CD4-positive, alpha-beta T cell treated with Interleukin-2 at 100 ng/mL for 4 hours (primary cell): ENCODE data around the gene PKD1.
A peak's percentile ranks its signal among the peaks of the same experiment; 100 is the strongest.

Experiments used
- DNase-seq: peaks from one replicate; pipeline ENCODE4 v3.0.0-alpha.2; 2020; ENCODE audit warnings: low spot score

PKD1 gene

DNA sequence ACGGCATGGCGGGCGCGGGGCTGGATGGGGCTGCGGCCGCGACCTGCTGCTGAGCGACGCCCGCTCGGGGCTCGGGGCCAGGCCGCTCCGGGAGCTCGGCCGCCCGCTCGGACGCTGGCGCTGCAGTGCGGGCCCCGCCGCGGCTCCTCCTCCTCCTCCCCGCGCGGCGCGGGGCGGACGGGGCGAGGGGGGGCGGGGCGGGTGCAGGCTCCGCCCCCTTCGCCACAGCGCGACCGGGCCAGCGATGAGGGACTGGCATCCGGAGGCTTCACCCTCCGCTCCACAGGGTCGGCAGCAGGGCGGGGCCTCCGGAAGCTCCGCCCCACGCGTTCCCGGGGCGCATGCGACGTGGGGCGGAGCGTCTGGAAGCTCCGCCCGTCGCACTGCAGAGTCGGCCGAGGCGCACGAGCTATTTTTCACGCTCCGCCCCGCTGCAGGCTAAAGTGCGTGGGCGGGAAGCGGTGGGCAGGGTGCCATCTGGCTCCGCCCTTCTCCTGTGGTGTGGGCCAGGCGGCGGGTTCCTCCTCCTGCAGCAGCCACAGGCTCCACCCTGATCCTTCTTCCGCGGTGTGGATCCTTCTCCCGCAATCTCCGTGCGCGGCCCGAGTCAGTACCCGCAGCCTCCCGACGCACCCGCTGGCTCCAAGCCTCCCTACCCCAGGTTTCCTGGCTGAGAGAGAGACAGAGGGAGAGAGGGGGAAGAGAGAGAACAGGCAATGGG is at the start of gene PKD1:
Gene PKD1 (minus strand): TSS at position 129 of the 721 bp plus-strand sequence. CDS start 209 bp downstream, outside the sequence.
- DNase-seq, result peak; percentile 98

- DNase-seq, result no peak
Measured at GRCh38 chr16:2184962-2185361, 49.3 kb upstream of the PKD1 start.

GRCh38 chr16:2184346-2184745 is 48.6 kb upstream of the PKD1 start:
- no peak for DNase-seq

GRCh38 chr16:2183671-2184070 is 48.0 kb upstream of the PKD1 start:
- no peak for DNase-seq

DNA sequence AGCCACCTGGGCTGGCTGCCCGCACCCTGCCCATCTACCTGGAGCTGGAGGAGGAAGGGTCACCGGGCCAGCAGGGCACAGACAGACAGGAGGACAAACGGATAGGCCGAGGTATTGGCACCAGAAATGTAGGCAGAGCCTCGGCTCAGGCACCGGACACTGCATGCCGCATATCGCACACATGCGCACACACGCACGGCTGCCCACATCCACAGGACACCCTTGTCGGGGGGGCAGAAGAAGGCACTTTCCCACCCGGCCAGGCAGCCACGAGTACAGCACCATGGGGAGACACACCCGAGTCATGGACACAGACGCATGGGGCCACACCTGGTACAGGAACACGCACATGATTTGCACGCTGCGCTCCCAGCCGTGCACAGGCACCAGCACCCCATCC is 46.3 kb upstream of the PKD1 start:
- DNase-seq, result no peak

GRCh38 chr16:2180962-2181923 is 45.5 kb upstream of the PKD1 start:
- no peak for DNase-seq

- DNase-seq, result no peak
Measured at GRCh38 chr16:2180461-2180860, 44.8 kb upstream of the PKD1 start.

DNA sequence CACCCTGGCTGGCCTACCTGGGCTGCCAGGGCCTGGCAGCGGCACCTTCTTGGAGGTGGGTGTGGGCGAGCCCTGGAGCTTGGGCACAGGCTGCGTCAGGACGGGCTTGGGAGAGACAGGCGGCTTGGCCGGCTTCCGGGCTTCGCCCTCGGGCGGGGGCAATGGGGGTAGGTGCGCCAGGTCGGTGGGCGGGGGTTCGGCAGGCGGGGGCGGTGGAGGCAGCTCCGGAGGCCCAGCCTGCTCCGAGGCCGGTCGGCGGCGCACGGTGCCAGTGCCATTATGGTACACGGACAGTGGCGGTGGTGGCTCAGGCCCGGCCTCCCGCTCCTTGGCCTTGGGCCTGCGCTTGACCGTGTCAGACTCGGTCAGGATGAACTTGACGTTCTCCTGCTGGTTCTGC is 43.9 kb upstream of the PKD1 start:
- DNase-seq, result no peak

DNA sequence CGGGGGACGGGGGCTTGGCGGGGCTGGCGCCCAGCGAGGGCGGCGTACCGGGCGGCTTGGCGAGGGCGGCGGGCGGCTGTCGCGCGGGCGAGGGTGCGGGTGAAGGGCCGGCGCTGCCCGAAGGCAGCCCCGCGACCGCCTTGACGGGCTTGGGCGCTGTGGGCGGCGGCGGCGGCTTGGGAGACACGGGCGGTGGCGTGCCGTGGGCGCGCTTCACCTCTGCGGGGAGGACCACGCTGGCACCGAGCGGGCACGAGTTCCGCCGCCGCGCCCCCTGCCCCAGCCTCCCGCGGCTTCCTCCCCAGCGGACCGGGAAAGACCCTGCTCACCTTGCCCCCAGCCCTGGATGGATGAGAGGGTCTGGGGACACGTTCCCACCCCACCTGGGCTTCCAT is 43.4 kb upstream of the PKD1 start:
- DNase-seq, result no peak

DNA sequence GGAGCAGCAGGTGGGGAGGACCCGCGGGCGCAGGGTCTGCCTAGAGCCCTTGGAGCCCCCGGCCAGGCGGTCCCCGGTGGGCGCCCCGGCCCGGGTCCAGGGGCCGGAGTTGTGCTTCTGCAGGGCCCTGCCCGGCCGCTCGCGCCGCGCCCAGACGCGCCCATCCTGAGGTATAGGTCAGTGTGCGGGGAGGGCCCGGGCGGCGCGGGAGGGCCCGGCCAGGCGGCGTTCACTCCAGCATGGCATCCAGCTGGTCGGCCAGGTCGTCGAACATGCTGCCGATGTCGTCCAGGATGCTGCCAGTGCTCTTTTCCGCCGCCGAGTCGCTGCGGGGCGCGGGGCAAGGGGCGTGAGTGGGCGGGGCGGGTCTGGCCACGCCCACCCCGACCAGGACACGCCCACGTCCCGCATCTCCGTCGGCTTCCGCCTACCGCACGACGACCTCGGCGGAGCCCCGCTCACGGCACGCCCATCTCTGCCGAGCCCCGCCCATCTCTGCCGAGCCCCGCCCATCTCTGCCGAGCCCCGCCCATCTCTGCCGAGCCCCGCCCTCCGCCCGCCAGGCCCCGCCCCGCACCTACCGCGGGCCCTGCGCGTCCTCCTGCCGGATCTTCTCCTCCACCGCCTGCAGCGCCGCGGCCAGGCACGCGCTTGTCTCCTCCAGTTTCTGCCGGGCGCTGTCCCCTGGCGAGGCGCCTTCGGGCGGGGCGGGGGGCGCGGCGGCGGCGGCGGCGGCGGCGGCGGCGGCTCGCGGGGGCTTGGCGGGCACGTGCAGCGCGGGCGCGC is 42.8 kb upstream of the PKD1 start:
- no peak for DNase-seq

DNA sequence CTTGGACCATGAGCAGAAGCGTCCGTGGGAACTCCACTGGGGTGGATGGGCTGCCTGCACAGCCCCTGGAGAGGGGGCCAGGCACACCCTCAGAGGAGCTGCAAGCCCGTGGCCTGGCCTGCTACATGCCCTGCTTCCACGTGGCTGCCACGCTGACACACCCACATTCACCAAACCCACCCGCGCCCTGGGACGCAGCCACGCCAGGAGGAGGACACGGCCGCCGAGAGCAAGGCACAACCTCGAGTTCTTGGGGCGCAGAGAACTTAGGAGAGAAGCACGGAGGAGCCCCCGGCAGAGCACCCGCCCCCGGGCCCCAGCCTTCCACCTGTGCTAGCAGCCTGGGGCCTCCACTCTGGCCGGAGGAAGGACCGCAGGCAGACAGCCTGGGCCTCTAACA is 41.9 kb upstream of the PKD1 start:
- no peak for DNase-seq

- no peak for DNase-seq
Measured at GRCh38 chr16:2177101-2177500, 41.4 kb upstream of the PKD1 start.

GRCh38 chr16:2176047-2176446 is 40.3 kb upstream of the PKD1 start:
- no peak for DNase-seq

- DNase-seq, result no peak
Measured at GRCh38 chr16:2175454-2175853, 39.8 kb upstream of the PKD1 start.

DNA sequence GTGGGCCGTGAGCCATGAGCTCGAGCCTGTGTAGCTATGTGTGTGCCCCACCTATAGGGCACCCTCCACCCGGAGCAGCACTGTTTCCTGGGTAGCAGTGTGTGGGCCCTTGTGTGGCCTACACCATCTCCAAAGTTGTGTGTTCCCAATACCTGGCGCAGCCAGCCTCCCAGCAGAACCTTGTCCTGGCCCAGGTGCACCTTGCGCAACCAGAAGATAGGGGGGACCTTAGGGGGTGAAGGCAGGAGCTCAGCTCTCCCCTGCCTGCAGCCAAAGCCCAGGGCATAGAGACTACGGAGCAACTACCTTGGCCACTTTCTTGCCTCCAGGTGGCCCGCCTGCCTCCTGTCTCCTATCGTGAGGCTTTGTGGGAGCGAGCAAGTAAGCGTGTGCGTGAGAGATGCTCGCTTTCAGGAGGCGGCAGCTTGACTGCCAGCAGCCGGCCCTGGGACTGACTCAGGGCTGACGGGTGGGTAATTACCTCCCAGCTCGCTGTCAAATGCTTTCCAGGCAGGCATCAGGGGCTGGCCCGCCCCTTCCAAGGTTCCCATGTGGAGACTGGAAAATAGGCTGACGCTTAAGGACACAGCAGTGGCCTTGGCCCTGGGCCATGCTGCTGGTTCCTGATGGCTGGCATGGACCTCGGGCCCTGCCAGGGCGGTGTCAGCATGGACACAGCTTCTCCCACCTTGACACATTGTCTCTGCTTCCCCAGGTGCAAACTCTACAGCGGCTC is 38.9 kb upstream of the PKD1 start:
- DNase-seq, result no peak

GRCh38 chr16:2173916-2174315 is 38.2 kb upstream of the PKD1 start:
- DNase-seq, result no peak

DNA sequence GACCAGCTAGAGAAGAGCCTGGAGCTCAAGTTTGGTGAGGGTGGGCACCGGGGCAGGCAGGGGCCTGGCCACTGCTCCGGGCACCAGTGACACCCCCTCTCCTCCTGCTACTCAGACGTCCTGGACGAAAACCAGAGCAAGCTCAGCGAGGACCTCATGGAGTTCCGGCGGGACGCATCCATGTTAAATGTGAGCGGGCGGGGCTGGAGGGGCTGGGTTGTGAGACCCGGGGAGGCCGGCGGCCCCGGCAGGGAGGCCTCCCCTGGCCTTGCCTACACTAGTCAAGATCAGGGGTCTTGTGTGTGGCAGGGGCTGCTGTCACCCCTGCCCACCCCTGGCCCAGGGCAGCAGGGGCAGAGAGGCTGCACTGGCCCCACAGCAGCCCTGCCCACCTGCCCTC is 37.7 kb upstream of the PKD1 start:
- DNase-seq, result no peak

- DNase-seq, result no peak
Measured at GRCh38 chr16:2172688-2173335, 37.1 kb upstream of the PKD1 start.

- DNase-seq, result no peak
Measured at GRCh38 chr16:2171601-2172178, 36.0 kb upstream of the PKD1 start.

DNA sequence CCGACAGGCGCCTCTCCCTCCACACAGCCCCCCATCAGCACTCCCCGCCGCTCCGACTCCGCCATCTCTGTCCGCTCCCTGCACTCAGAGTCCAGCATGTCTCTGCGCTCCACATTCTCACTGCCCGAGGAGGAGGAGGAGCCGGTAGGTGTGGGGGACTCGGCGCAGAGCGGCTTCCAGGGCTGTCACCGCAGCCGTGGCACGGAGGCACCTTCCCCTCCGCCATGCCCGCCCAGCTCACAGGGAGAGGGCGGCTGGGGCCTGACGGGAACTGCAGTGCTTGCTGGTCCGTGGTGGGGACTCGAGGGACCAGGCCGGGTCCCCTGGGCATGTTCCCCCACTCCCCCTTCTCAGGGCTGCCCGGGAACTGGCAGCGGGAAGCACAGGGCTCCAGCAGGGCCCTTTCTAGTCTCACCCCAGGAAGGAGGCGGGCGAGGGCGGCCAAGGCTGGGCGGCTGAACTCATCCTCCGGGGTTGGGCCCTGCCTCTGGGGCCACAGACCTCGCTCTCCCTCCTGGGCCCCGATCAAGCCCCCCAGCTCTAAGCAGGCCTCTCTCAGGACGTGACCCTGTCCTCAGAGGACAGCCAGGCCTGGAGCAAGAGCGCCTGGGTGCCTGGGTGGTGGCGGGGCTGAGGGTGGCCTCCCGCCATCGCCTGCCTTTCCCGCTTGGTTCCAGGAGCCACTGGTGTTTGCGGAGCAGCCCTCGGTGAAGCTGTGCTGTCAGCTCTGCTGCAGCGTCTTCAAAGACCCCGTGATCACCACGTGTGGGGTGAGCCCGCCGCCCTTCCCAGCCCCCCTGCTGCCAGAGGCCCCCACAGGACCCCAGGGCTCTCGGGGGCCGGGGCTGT is 35.1 kb upstream of the PKD1 start:
- DNase-seq, result no peak
